ENCODE results near the gene SCD.

The SCD gene

DNA sequence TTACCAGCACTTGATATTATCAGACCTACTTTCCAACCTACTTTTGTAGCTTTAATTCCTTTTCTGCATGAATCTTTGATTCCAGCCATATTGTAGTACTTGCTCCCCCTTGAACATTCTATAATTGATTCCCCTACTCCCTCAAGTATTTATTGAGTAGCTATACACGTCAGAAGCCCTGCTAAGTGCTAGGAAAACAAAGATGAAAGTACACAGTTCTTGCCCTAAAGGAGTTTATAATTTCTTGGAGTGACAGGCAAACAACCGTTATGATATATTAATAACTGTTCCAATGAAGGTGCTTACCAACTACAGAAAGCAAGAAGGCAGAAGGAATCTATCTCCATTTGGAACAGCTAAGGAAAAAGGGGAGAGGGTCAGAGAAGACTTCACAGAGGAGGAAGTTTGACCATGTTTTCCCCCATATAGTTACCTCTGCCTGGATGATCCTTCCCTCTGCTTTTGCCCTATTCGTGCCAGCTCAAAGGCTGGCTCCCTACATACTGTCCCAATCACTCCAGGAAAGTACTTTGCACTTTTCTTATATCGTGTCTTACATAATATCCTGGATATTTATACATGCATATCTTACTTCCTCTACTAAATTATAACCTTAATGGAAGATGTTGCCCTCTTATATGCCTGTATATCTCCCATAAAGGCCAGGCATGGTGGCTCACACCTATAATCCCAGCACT, 54.7 kb downstream of the SCD start:
- DNase-seq: no peak

- DNase-seq: no peak
These were observed 56.7 kb downstream of the SCD start for GRCh38 chr10:100403734-100404133.

GRCh38 chr10:100413173-100413572, 66.1 kb downstream of the SCD start:
- no peak for DNase-seq
